A549 treated with RU486 at 1 μM for 4 hours (cell line): ENCODE results near the gene PCNA. TPM values are rescaled to one million over a fixed set of nuclear protein-coding genes. Genes with fewer than 3 reads are reported as not detected.

ENCODE experiments used
- total RNA-seq: library from RNA; stranded (reverse); fragments of 200-300 nt; extraction: Qiagen RNA extraction; gene quantifications from 5 replicates; pipeline ENCODE4 v1.2.3, GENCODE V29; 2022; ENCODE audit warnings: low read depth

The PCNA gene
- 392 to 442 TPM (median 414 TPM) in 5 replicates for total RNA-seq

DNA sequence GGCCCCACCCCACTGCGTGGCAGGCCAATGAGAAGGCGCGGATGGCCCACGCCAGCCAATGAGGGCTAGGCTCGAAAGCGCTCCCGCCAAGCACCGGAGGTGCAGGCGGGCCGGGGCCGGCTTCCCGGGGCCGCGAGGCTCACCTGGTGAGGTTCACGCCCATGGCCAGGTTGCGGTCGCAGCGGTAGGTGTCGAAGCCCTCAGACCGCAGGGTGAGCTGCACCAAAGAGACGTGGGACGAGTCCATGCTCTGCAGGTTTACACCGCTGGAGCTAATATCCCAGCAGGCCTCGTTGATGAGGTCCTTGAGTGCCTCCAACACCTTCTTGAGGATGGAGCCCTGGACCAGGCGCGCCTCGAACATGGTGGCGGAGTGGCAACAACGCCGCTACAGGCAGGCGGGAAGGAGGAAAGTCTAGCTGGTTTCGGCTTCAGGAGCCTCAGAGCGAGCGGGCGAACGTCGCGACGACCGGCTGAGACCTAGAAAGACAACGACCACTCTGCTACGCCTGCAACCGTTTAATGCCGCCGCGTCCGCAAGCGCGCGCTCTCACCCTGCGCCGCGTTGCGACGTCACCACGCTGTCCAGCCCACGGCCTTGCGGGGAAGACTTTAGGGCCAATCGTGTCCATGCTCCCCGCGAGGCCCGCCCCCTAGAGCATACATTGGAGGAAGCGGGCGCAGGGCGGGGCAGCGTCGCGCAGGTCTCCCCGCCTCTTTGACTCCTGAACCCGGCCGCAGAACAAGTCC lies at the start of gene PCNA:
Gene PCNA, minus strand, starts transcription at position 524 of the 750 bp plus-strand sequence. Its CDS starts 160 bp downstream, at position 364.

DNA sequence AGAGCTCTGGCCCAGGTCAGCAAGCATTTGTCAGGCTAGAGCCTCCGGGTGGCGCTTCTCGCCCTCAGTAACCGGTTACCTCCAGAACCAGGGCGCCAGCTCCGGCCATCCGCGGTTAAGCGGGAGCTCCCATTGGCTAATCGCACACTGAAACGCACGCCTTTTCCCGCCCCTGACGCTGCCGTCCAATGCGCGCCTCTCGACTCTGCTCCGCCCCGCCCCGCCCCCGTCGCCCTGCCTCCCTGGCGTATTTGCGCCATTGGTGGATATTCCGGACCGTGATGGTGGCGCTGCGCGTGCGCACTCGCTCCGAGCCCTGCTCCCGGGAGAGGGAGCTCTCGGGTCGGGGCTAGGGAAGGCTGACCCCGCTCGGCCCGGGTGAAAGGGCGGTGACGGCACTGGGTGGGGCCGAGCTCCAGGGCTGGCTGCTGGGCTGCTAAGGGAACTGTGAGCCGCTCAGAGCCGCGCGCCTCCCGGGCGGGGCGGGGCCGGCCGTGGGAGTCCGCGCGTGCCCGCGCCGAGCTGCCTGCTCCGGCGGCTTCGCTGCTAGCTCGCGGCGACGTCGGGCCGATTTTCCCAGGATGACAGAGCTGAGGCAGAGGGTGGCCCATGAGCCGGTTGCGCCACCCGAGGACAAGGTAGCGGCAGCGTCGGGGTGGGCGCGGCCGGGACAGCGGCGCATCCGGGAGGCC lies 6.9 kb upstream of the PCNA start, which contains the start of gene CDS2:
Gene CDS2, plus strand, starts transcription at position 497 of the 692 bp plus-strand sequence. Its CDS starts 85 bp downstream, at position 582.

Other genes starting within 250 kb of the PCNA start
- 13.1 to 17.2 TPM (median 17.0 TPM) in 5 replicates for gene SLC23A2, start 118.4 kb downstream of the PCNA start, total RNA-seq
- 87.3 to 121 TPM (median 114 TPM) in 5 replicates for gene TMEM230, start 6.9 kb downstream of the PCNA start, total RNA-seq
- 38.5 to 61.5 TPM (median 58.7 TPM) in 5 replicates for gene CDS2, start 7.0 kb upstream of the PCNA start, total RNA-seq
- gene PROKR2, start 197.0 kb upstream of the PCNA start, total RNA-seq = not detected in 5 replicates